GM12878 (cell line): ENCODE data around the gene DNAJB2. TPM values are rescaled to one million over a fixed set of nuclear protein-coding genes. Genes with fewer than 3 reads are reported as not detected.

Experiments used
- ATAC-seq: fragments of 200-7000 bp; cut with Tn5 transposase; 3 replicates; pipeline ENCODE4 v1.9.1; 2020; ENCODE audit warnings: mild to moderate bottlenecking, moderate library complexity
- BruUV-seq: library from RNA; stranded (reverse); fragments of 400-500 nt; replicated peaks from 2 replicates; lab custom pipeline; 2021; lab: Mats Ljungman, UMichigan
- CTCF ChIA-PET: fragments of 300-600 bp; sonication (Branson Sonifier 250); formaldehyde crosslinking; extraction: SDS; loops from one replicate; lab custom pipeline; 2021; ENCODE audit warnings: inconsistent platforms; lab: Yijun Ruan, JAX
- POLR2A ChIA-PET: fragments of 350-600 bp; formaldehyde crosslinking; extraction: SDS; loops from one replicate; lab custom pipeline; 2021; ENCODE audit warnings: inconsistent platforms; lab: Charles Lee
- RAD21 ChIA-PET: fragments of 300-600 bp; sonication (Branson Sonifier 250); formaldehyde crosslinking; loops from one replicate; lab custom pipeline; 2023; ENCODE audit warnings: antibody characterized with exemption; ENCODE audit not compliant: unreplicated experiment; lab: Charles Lee
- SMC1A ChIA-PET: fragments of 300-600 bp; sonication (Branson Sonifier 250); formaldehyde crosslinking; loops from one replicate; lab custom pipeline; 2023; ENCODE audit not compliant: unreplicated experiment, uncharacterized antibody; lab: Charles Lee
- DNase-seq: peaks from one replicate; pipeline ENCODE4 v3.0.0-alpha.2; 2011; ENCODE audit warnings: low read depth, low spot score
- FAIRE-seq: peaks from 3 replicates; lab custom pipeline; 2011; peaks lifted over from hg19 to GRCh38; lab: Jason Lieb, UNC
- H2AFZ ChIP-seq: 2 replicates; pipeline ENCODE4 v1.6.0; 2011; ENCODE audit warnings: low read depth, low read length, control low read depth; ENCODE audit not compliant: control insufficient read depth
- H3K27ac ChIP-seq: 2 replicates; pipeline ENCODE4 v1.5.1; 2011; ENCODE audit warnings: control low read depth; ENCODE audit not compliant: control insufficient read depth, insufficient read depth
- H3K27me3 ChIP-seq, 2 experiments: replicated peaks in 1 of 2; 2 replicates each; pipeline versions ENCODE4 v1.6.0 to v1.6.1; 2011; ENCODE audit warnings: low read length in 1 of 2; ENCODE audit not compliant: control insufficient read depth in 2 of 2, insufficient read depth in 2 of 2
- H3K36me3 ChIP-seq, 2 experiments: 2 replicates each; pipeline ENCODE4 v1.5.1; 2011; ENCODE audit warnings: low read length in 1 of 2; ENCODE audit not compliant: control insufficient read depth in 2 of 2, insufficient read depth in 2 of 2
- H3K4me1 ChIP-seq: 2 replicates; pipeline ENCODE4 v1.6.1; 2011; ENCODE audit warnings: mild to moderate bottlenecking, low read length, moderate library complexity, mixed read lengths; ENCODE audit not compliant: control insufficient read depth, insufficient read depth
- H3K4me2 ChIP-seq: 2 replicates; pipeline ENCODE4 v1.6.0; 2011; ENCODE audit warnings: control low read depth; ENCODE audit not compliant: control insufficient read depth, insufficient read depth
- H3K4me3 ChIP-seq: fragments of 200-600 bp; sonication (generic); 2 replicates; pipeline ENCODE4 v1.5.1; 2016
- H3K79me2 ChIP-seq: 2 replicates; pipeline ENCODE4 v1.6.0; 2011; ENCODE audit warnings: low read length; ENCODE audit not compliant: control insufficient read depth, insufficient read depth
- H3K9ac ChIP-seq: 2 replicates; pipeline ENCODE4 v1.8.0; 2011; ENCODE audit warnings: low read length, control low read depth, mixed read lengths; ENCODE audit not compliant: control insufficient read depth, insufficient read depth
- H3K9me3 ChIP-seq: replicated peaks from 3 replicates; pipeline ENCODE4 v1.5.1; 2011; ENCODE audit warnings: mild to moderate bottlenecking, low read length; ENCODE audit not compliant: control insufficient read depth, insufficient read depth
- H4K20me1 ChIP-seq: 2 replicates; pipeline ENCODE4 v1.6.0; 2011; ENCODE audit not compliant: control insufficient read depth, insufficient read depth
- EGR1 ChIP-seq, 2 experiments: IDR thresholded peaks; 1 replicate in 1 of 2; 2 replicates in 1 of 2; pipeline ENCODE4 v1.6.1; 2011 to 2012; ENCODE audit warnings: low read depth in 2 of 2, low read length in 2 of 2, borderline replicate concordance in 1 of 2, mild to moderate bottlenecking in 1 of 2, moderate library complexity in 1 of 2
- IRF4 ChIP-seq: IDR thresholded peaks from 2 replicates; pipeline ENCODE4 v1.6.1; 2011; ENCODE audit warnings: low read depth, low read length
- WGBS: methylation state at CpG from one replicate; pipeline ENCODE4 v1.1.6; 2016; ENCODE audit warnings: low lambda C conversion rate; ENCODE audit not compliant: insufficient replicate concordance, insufficient coverage; ENCODE audit errors: missing lambda C conversion rate; 5-methylcytosine and 5-hydroxymethylcytosine counted together
- in situ Hi-C: fragments of 300-500 bp; cut with MboI; formaldehyde crosslinking; loops from 9 replicates; pipeline ENCODE4 v1.14.3; 2018; ENCODE audit warnings: mixed read lengths
- intact Hi-C: fragments of 100-400 bp; cut with micrococcal nuclease; formaldehyde crosslinking; loops from one replicate; pipeline ENCODE4 v1.14.2; 2022; ENCODE audit not compliant: unreplicated experiment
- polyA plus RNA-seq, 11 experiments: library from polyadenylated mRNA; depleted of rRNA in 4 of 11; unstranded in 6 of 11; stranded (reverse) in 5 of 11; fragments of >200 nt; fragmentation: Nextera tagmentation in 4 of 11; fragmentation: Illumina TruSeq in 1 of 11; extraction: Ambion mirVana in 4 of 11; extraction: Trizol in 1 of 11; gene quantifications; 1 replicate in 1 of 11; 2 replicates in 10 of 11; pipeline versions ENCODE4 v1.2.1 to v1.2.3, GENCODE V29; 2011 to 2016; ENCODE audit warnings: inconsistent platforms in 2 of 11, missing spikeins in 2 of 11, low read depth in 1 of 11
- total RNA-seq, 4 experiments: library from RNA; depleted of rRNA in 3 of 4; stranded (reverse); fragments of >200 nt in 3 of 4; fragmentation: Illumina TruSeq in 1 of 4; extraction: Trizol in 1 of 4; gene quantifications; 2 replicates each; pipeline versions ENCODE4 v1.2.1 to v1.2.3, GENCODE V29; 2013 to 2021

Gene DNAJB2
- total and polyA plus RNA-seq, 10 of the 15 experiments (the other 5 are each of a cell fraction or from before 2014, with no cell fraction given), result 0.26 to 36.5 (median 12.5) TPM

- Histone ChIP-seq H3K79me2 (peaks cover 45% of the 10 kb centered on the region), H3K9me3 (no peaks in the 10 kb centered on the region), H3K27ac (peak overlapping the region; percentile 77), H3K27me3 (no peaks in the 10 kb centered on the region), H2AFZ (peak overlapping the region; percentile 59), H3K4me2 (peak overlapping the region; percentile 92), H3K36me3 (peaks cover 12 to 17% of the 10 kb centered on the region in 2 experiments), H3K4me1 (peaks cover 33% of the 10 kb centered on the region), H4K20me1 (0 out of 2 replicates have a peak, but pooled peaks cover 4% of the 10 kb centered on the region), H3K9ac (peak overlapping the region; percentile 86), H3K4me3 (peak overlapping the region; percentile 86)
- WGBS, result 1% methylated on average over 9 of the region's 9 CpGs
- DNase-seq, result no peak
- in situ Hi-C loops, result no loop called here
- no peak; the same call in 2 of the 3 replicates for ATAC-seq
- intact Hi-C loops, result loop anchor here (2.0 kb wide), 2 partner anchors 24 to 76 kb away; partner anchors contain the start of genes ANKZF1, ATG9A and CNPPD1
- TF ChIP-seq EGR1 (IDR thresholded peaks at IDR 0.05; ENCODE audit: borderline replicate concordance in 1 of 2, low read depth in 2 of 2, low read length in 2 of 2) (peak in 1 of 2 experiments; percentile 83; a peak in 2 of 3 replicates), IRF4 (no peak)
- ChIA-PET CTCF (interaction anchor here (0.6 to 6.1 kb wide), 8 partner anchors 9 to 983 kb away, joined by 3 to 65 read pairs (median 4); partner anchors contain the start of genes AAMP, ANKZF1, ATG9A and DNAJB2), RAD21 (interaction anchor here (1.1 to 5.1 kb wide), 5 partner anchors 9 to 82 kb away, joined by 3 to 53 read pairs (median 6); partner anchors contain the start of gene DNAJB2), POLR2A (interaction anchor here (0.5 to 9.0 kb wide), 23 partner anchors 10 to 1884 kb away, joined by 3 to 160 read pairs (median 4); partner anchors contain the start of genes ANKZF1, ATG9A, CNPPD1 and DNAJB2), SMC1A (interaction anchor here (0.6 to 8.6 kb wide), 10 partner anchors 11 to 399 kb away, joined by 3 to 98 read pairs (median 6); partner anchors contain the start of genes ANKZF1, ATG9A, CNPPD1 and DNAJB2)
- no peak for FAIRE-seq
- no TSS peak for BruUV-seq
Measured at GRCh38 chr2:219252570-219252899, 26.6 kb upstream of the DNAJB2 start.
